Coronary artery (tissue), 2 donors: Measurements from ENCODE around the gene LRRTM4.

ENCODE experiments used
- DNase-seq: peaks from one replicate; pipeline ENCODE4 v3.0.0-alpha.2; 2017; ENCODE audit warnings: low spot score
- H3K27ac ChIP-seq, 2 donors: fragments of 200-600 bp; sonication (generic); one replicate each; pipeline ENCODE4 v1.5.1; 2016 to 2019
- H3K4me3 ChIP-seq: fragments of 200-600 bp; sonication (generic); 2 replicates; pipeline ENCODE4 v1.5.1; 2016; ENCODE audit warnings: mild to moderate bottlenecking, moderate library complexity
- CTCF ChIP-seq: fragments of 200-600 bp; sonication (generic); IDR thresholded peaks from one replicate; pipeline ENCODE4 v1.5.1; 2019; ENCODE audit warnings: antibody characterized with exemption

The LRRTM4 gene

GRCh38 chr2:77013457-77013856 is 508.7 kb downstream of the LRRTM4 start:
- H3K27ac ChIP-seq: no peak overlapping the region
- no peak for DNase-seq
- TF ChIP-seq CTCF: no peak
- H3K4me3 ChIP-seq: no peak overlapping the region

GRCh38 chr2:77009307-77009706 is 512.9 kb downstream of the LRRTM4 start:
- H3K27ac ChIP-seq: no peak overlapping the region
- DNase-seq: no peak
- no peak overlapping the region for H3K4me3 ChIP-seq
- TF ChIP-seq CTCF: no peak

GRCh38 chr2:77008853-77009252 is 513.3 kb downstream of the LRRTM4 start:
- no peak for TF ChIP-seq CTCF
- H3K4me3 ChIP-seq: no peak overlapping the region
- DNase-seq: no peak
- H3K27ac ChIP-seq: no peak overlapping the region

GRCh38 chr2:77007686-77008085 is 514.5 kb downstream of the LRRTM4 start:
- no peak for TF ChIP-seq CTCF
- H3K4me3 ChIP-seq: no peak overlapping the region
- no peak for DNase-seq
- H3K27ac ChIP-seq: no peak overlapping the region

GRCh38 chr2:77005522-77005921 is 516.7 kb downstream of the LRRTM4 start:
- no peak overlapping the region for H3K4me3 ChIP-seq
- no peak for DNase-seq
- no peak overlapping the region for H3K27ac ChIP-seq
- TF ChIP-seq CTCF: no peak

GRCh38 chr2:77001895-77002294 is 520.3 kb downstream of the LRRTM4 start:
- no peak for DNase-seq
- TF ChIP-seq CTCF: no peak
- no peak overlapping the region for H3K27ac ChIP-seq
- no peak overlapping the region for H3K4me3 ChIP-seq

- DNase-seq: no peak
- TF ChIP-seq CTCF: no peak
- Histone ChIP-seq H3K4me3 (no peak overlapping the region), H3K27ac (no peak overlapping the region)
These were observed 523.5 kb downstream of the LRRTM4 start for GRCh38 chr2:76998704-76999103.
